ENCODE data around the gene RGS16.

DNA sequence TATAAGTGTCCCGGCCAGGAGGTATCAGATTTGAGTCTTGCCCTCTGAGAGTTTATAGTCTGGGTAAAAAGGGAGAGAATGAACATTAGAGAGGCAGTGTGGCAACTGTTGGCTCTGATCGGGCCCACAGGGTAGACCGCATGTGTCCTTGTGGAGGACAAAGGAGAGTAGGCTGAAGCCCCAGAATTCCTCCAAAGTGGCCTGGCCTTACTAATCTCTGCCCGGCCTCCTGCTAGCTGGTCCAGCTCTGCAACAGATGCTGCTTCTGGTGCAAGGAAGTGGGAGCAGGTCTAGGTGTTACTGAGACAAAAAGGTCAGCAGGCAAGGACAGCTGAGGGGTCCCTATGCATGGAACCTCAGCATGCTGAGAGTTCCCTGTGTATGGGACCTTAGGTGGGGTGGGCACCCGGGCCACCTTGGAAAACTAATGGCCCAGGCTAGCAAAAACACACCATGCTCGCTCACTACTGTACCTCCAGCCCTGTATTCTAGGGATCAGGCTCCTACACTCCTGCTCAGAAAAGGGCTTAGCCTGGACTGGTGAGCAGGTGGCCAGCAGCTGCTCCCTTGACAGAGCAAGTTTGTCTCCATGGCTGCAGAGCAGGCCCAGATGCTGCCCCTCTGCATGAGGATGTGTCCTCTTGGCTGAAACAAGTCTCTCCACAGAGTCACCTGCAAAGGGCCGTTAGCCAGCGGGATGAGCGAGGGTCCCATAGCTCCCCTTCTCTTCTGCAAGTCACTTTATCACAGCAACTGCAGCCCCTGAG, 30.3 kb upstream of the RGS16 start:
- TF ChIP-seq, protein P1, sequence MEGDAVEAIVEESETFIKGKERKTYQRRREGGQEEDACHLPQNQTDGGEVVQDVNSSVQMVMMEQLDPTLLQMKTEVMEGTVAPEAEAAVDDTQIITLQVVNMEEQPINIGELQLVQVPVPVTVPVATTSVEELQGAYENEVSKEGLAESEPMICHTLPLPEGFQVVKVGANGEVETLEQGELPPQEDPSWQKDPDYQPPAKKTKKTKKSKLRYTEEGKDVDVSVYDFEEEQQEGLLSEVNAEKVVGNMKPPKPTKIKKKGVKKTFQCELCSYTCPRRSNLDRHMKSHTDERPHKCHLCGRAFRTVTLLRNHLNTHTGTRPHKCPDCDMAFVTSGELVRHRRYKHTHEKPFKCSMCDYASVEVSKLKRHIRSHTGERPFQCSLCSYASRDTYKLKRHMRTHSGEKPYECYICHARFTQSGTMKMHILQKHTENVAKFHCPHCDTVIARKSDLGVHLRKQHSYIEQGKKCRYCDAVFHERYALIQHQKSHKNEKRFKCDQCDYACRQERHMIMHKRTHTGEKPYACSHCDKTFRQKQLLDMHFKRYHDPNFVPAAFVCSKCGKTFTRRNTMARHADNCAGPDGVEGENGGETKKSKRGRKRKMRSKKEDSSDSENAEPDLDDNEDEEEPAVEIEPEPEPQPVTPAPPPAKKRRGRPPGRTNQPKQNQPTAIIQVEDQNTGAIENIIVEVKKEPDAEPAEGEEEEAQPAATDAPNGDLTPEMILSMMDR (conservative IDR thresholded peaks at IDR 0.05): no peak
- TF ChIP-seq EZH2 (IDR thresholded peaks at IDR 0.05; ENCODE audit: low read depth): no peak
